Testis (tissue), 2 donors: Measurements from ENCODE around the gene ANKRD34B.

Experiments used
- CTCF ChIP-seq, 3 experiments: fragments of 450-650 bp in 2 of 3; fragments of 200-600 bp in 1 of 3; sonication (generic) in 1 of 3; IDR thresholded peaks; one replicate each; pipeline ENCODE4 v1.5.1; 2016 to 2019; ENCODE audit warnings: antibody characterized with exemption in 3 of 3, mild to moderate bottlenecking in 2 of 3, moderate library complexity in 1 of 3
- POLR2A ChIP-seq: fragments of 450-650 bp; IDR thresholded peaks from one replicate; pipeline ENCODE4 v1.6.1; 2017; ENCODE audit warnings: antibody characterized with exemption, mild to moderate bottlenecking, moderate library complexity

GRCh38 chr5:80618438-80618837 is 48.4 kb upstream of the ANKRD34B start:
- TF ChIP-seq POLR2A (no peak), CTCF (IDR thresholded peaks at IDR 0.05) (no peak)
